Hepatocyte (in vitro differentiated cells): ENCODE data around the gene CD79B.
"Not testable (repeated sequence)": the region's sequence is repeated elsewhere in the genome, so short reads cannot be mapped to it uniquely, and the experiment has no call there.

Source experiments
- CTCF ChIP-seq: fragments of 200-600 bp; sonication (generic); IDR thresholded peaks from 2 replicates; pipeline ENCODE4 v1.5.1; 2016; ENCODE audit warnings: antibody characterized with exemption, mild to moderate bottlenecking; ENCODE audit not compliant: poor library complexity
- EZH2phosphoT487 ChIP-seq: fragments of 200-600 bp; sonication (generic); IDR thresholded peaks from one replicate; pipeline ENCODE4 v1.6.1; 2018; ENCODE audit warnings: antibody characterized with exemption, mild to moderate bottlenecking, low read depth, moderate library complexity; ENCODE audit not compliant: unreplicated experiment, severe bottlenecking

- not testable (repeated sequence) for TF ChIP-seq CTCF, EZH2phosphoT487
These were observed 33.0 kb downstream of the CD79B start for GRCh38 chr17:63898899-63899798.
